GM18519 (cell line): ENCODE data around the gene ABCD4.
"Not testable (repeated sequence)": the region's sequence is repeated elsewhere in the genome, so short reads cannot be mapped to it uniquely, and the experiment has no call there.

Experiments used
- ATAC-seq: cut with Tn5 transposase; IDR thresholded peaks from one replicate; pipeline ENCODE4 v1.9.1; 2021; ENCODE audit warnings: mild to moderate bottlenecking, moderate library complexity; ENCODE audit not compliant: unreplicated experiment, low FRiP score

The ABCD4 gene

GRCh38 chr14:74302634-74303569, at the start of gene ABCD4:
TSS of gene ABCD4 (minus strand) at chr14:74302934. CDS start at chr14:74302912, 22 bp downstream.
- ATAC-seq = peak; percentile 81

GRCh38 chr14:74350928-74351323, 48.2 kb upstream of the ABCD4 start:
- no peak for ATAC-seq

- no peak for ATAC-seq
These were observed 47.6 kb upstream of the ABCD4 start for GRCh38 chr14:74350211-74350927.

- no peak for ATAC-seq
These were observed 47.0 kb upstream of the ABCD4 start for GRCh38 chr14:74349757-74350156.

- ATAC-seq = no peak
These were observed 46.2 kb upstream of the ABCD4 start for GRCh38 chr14:74348735-74349463.

GRCh38 chr14:74348241-74348734, 45.6 kb upstream of the ABCD4 start, which contains the start of gene VRTN:
TSS of gene VRTN (plus strand) at chr14:74348471. CDS start at chr14:74356784, 8,313 bp downstream.
- no peak for ATAC-seq

- ATAC-seq = no peak
These were observed 45.0 kb upstream of the ABCD4 start for GRCh38 chr14:74347795-74348100.

GRCh38 chr14:74347097-74347794, 44.5 kb upstream of the ABCD4 start:
- ATAC-seq = no peak

GRCh38 chr14:74346341-74346740, 43.6 kb upstream of the ABCD4 start:
- ATAC-seq = no peak

- no peak for ATAC-seq
These were observed 31.2 kb upstream of the ABCD4 start for GRCh38 chr14:74333909-74334308.

- not testable (repeated sequence) for ATAC-seq
These were observed 27.3 kb upstream of the ABCD4 start for GRCh38 chr14:74329950-74330552.

GRCh38 chr14:74326369-74327152, 23.8 kb upstream of the ABCD4 start:
- no peak for ATAC-seq

GRCh38 chr14:74325446-74325845, 22.7 kb upstream of the ABCD4 start:
- ATAC-seq = no peak

GRCh38 chr14:74324931-74325361, 22.2 kb upstream of the ABCD4 start:
- no peak for ATAC-seq

- no peak for ATAC-seq
These were observed 11.8 kb upstream of the ABCD4 start for GRCh38 chr14:74314576-74314975.

GRCh38 chr14:74313601-74314000, 10.9 kb upstream of the ABCD4 start:
- no peak for ATAC-seq

- ATAC-seq = no peak
These were observed 9.4 kb upstream of the ABCD4 start for GRCh38 chr14:74312161-74312560.

- ATAC-seq = no peak
These were observed 6.6 kb upstream of the ABCD4 start for GRCh38 chr14:74309125-74310022.
